DMS53 (cell line): ENCODE data around the gene ADAMTSL1.

Experiments
- DNase-seq: peaks from one replicate; lab custom pipeline; 2025; lab: John Stamatoyannopoulos, UW

ADAMTSL1 gene

GRCh38 chr9:18819418-18819817 lies 345.5 kb downstream of the ADAMTSL1 start:
- DNase-seq: no peak

DNA sequence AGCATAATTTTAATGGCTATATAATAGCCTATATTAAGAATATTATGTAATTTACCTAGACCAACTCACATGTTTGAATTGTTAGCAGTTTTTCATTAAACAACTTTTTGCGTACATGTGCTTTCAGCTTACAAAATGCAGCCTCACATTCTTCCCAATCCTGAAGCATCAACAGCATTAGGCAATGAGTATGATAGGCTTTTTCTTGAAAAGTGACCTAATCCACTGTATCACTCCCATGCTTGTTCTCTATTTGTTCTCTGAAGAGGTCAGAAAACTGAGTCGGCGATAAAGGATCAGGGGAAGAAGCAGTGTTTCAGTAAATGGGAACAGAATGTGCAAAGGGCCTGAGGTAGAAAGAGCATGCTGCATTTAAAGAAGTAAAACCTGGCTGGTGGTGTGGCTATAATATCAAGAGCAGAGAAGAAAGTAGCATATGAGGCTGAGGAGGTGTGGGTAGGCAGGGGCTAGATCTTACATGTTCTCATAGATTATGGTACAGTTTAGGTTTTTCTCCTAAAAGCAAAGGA lies 346.7 kb downstream of the ADAMTSL1 start:
- no peak for DNase-seq

- DNase-seq: peak; percentile 84
Observed at GRCh38 chr9:18821788-18822187, 347.8 kb downstream of the ADAMTSL1 start.

GRCh38 chr9:18822850-18823249 lies 348.9 kb downstream of the ADAMTSL1 start:
- peak; percentile 13 for DNase-seq

DNA sequence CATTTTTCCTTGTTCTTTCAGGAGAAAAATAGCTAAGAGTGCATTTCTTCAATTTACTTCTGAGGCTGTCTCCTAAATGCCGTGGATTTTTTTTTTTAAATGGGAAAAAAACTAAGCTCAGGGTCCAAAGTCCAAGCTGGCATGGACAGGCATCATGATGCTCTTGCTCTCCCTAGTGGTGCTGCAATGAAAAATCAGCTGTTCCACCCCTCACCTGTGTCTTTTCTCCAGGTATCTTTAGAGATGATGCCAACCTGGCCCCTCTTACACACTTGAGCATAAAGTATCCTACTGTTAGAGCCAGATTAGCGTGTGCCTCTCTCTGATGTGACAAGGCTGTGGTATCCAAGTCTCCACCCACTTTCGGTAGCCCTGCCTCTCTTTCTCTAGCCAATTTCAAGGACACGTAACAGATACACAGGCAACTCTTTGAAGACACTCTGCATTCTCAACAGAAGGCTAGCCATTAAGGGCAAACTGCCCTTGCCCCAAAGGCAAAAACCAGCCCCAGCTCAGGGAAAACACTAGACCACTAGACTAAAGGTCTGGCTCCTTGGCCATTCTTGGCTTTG lies 350.2 kb downstream of the ADAMTSL1 start:
- DNase-seq: peak; percentile 83

- no peak for DNase-seq
Observed at GRCh38 chr9:18825656-18826170, 351.8 kb downstream of the ADAMTSL1 start.

DNA sequence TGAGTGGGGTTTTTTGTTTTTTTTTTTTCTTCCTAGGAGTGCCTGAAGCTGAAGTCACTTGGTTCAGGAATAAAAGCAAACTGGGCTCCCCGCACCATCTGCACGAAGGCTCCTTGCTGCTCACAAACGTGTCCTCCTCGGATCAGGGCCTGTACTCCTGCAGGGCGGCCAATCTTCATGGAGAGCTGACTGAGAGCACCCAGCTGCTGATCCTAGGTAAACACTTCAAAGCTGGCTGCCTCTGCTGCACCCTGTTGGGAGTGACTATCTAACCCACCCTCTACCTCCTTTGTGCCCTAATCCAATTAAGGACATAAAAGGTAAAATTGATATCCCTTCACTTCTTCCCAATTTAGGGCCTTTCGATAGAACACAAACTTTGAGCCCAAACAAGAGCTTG lies 352.3 kb downstream of the ADAMTSL1 start:
- peak; percentile 85 for DNase-seq

DNA sequence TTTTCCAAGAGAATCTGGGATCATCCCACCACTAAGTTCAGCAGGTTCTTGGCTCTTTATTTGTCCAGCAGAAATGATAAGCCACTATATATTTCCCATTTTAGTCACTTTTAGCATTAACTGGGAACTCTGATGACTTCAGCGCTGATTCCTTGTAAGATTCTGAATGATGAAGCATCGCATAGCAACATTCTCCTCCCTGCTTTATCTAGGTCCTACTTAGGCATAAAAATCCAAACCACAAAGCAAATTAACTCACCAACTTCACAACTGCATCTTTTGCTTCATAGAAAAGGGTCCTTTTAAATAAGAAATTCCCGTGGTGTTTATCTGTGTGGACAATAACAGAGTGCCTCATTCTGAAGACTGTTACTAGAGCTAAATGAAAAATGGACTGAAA lies 355.1 kb downstream of the ADAMTSL1 start:
- DNase-seq: no peak

- peak; percentile 6 for DNase-seq
Observed at GRCh38 chr9:18829873-18830272, 355.9 kb downstream of the ADAMTSL1 start.

DNA sequence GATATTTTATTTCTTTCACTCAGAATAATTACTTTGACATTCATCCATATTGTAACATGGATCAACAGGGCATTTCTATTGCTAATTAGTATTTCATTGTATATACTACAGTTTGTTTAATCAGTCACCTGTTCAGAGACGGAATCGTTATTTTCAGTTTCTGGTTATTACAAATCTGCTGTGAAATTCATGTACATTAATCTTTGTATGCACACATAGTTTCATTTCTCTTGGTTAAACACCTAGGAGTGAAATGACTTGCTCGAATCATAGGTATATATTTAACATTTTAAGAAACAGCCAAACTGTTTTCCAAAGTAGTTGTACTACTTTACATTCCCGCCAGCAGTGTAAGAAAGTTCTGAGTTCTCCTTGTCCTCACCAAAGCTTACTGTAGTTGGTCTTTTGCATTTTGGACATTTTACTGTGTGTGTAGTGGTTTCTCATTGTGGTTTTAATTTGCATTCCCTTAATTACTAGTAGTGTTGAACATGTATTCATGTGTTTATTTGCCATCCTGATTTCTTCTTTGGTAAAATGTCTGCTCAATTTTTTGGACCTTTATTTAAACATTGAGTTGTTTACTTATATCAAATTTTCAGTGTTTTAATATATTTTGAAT lies 360.9 kb downstream of the ADAMTSL1 start:
- no peak for DNase-seq

- no peak for DNase-seq
Observed at GRCh38 chr9:18837402-18837801, 363.4 kb downstream of the ADAMTSL1 start.

DNA sequence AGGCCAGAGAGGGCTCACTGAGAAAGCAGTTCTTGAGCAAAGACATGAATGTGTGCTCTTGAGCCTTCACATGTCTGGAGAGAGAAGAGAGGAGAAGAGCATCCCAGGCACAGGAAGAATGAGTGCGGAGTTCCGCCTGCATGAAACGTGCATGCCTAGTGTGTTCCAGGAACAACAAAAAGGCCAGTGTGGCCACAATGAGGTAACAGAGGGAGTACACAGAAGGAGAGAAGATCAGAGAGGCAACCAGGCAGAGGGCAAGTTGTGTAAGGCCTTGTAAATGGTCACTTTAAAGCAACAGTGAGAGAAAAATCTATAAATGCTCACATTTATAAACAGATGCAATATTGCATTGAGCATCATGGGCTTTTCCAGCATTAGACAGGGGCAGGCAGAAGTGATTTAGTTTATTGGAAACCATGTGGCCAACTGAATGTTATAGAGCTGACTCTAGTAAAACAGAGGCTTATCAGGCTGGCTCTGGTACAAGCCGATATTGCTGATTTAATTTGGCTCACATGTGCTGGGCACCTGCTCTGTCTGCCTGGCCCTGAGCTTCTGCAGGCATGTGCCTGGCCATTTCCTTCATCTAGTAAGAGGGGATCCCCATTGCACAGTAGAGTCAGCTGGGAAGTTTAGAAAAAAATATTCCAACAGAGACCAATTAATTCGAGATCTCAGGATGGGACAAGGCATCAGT lies 373.8 kb downstream of the ADAMTSL1 start:
- no peak for DNase-seq

- DNase-seq: no peak
Observed at GRCh38 chr9:18848657-18849056, 374.7 kb downstream of the ADAMTSL1 start.

GRCh38 chr9:18849270-18849669 lies 375.3 kb downstream of the ADAMTSL1 start:
- DNase-seq: no peak

DNA sequence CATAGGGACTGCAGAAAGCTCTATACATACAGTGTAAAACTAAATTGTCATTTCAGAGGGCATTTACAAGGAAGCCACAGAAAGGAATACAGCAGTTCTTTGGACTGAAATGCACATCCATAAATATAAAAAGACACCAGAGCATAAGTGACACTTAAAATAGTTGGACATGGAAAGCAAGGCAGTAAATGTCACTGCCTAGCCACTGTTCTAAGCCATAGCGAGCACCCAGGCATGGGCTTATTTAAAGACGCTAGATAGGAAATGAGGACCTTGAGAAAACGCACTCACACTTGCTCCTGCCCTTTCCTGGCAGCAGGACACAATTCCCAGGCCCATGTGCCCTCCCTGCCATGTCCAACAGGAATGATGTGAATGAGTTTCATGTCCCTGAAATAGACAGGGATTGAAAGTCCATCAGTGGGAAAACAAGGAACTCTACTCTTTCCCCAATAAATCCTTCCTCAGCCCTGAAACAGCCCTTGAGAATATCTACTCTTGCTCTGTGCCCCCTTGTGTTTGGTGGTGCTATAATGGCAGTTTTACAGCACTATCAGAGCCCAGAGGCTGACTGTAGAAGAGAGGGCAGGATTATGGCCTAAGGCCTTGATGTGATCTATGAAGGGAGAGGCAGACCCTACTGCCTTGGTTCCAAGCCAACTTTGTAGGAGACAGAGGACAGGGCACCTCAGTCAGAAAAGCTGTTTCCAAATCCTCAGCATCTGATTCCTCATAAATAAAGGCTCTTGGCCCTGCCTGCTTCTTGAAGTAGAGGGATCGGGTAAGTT lies 376.1 kb downstream of the ADAMTSL1 start:
- DNase-seq: no peak

DNA sequence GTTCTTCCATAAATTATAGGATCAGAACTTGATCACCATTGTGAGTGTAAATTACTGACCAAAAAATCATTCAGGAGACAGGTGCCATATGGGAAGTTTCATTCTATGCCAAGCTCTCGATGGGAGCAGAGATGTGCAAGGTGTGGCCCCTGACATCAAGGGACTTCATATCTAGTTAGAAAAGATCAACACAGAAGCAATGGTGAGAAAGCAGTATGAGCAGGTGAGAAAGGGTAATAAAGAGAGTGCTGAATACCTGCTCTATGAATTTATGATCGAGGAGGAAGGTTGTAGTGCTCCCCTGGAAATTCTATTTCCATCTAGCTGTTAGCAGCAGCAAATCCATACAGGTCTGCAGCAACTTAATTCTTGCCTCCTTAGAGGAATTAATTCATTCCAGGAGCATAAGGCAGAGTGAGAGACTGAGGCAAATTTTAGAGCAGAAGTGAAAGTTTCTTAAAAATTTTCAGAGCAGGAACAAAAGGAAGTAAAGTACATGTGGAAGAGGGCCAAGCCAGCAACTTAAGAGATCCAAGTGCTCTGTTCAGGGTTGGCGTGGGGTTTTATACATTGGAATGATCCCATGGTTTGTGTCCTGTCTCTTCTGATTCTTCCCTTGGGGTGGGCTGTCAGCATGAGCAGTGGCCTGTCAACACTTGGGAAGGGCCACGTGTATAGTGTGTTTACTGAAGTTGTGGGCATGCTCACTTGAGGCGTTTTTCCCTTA lies 377.3 kb downstream of the ADAMTSL1 start:
- no peak for DNase-seq

GRCh38 chr9:18855656-18856055 lies 381.7 kb downstream of the ADAMTSL1 start:
- DNase-seq: no peak

DNA sequence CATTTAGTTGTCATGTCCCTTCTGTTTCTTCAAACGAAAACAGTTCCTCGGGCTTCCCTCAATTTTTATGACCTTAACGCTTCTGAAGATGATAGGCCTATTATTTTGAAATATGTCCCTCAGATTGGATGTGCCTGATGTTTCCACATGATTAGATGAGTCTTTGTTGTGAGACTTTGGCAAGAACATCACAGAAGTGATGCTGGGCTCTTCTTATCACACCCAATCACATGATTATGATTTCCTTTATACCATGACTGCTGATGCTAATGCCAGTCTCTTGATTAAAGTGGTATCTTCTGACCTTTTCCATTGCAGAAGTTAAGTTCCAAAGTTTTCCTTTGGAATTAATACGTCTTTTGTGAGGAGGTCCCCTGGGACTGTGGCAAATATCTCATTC lies 383.4 kb downstream of the ADAMTSL1 start:
- no peak for DNase-seq

DNA sequence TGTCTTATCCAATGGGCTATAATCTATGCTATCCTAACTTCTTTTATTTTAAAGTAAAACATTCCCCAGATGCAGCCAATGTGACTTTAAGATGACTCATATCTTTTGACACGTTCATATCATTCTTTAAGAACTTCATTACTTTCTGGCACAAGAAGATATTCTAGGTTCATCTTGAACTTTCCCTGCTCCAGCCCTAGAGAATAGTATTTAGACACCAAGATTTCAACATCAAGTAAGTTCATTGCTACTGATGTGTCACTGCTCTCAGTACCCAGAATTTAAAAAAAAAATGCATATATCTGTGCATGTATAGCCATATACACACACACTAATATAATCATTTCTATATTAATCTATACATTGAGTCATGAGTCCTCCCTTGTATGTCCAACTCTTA lies 383.8 kb downstream of the ADAMTSL1 start:
- DNase-seq: no peak

GRCh38 chr9:18861609-18862544 lies 387.9 kb downstream of the ADAMTSL1 start:
- no peak for DNase-seq
